ENCODE results near the gene MEIS2. TPM values are rescaled to one million over a fixed set of nuclear protein-coding genes. Genes with fewer than 3 reads are reported as not detected.

MEIS2 gene
- total and polyA plus RNA-seq, 12 donors, result 21.1 to 64.5 (median 48.5) TPM

DNA sequence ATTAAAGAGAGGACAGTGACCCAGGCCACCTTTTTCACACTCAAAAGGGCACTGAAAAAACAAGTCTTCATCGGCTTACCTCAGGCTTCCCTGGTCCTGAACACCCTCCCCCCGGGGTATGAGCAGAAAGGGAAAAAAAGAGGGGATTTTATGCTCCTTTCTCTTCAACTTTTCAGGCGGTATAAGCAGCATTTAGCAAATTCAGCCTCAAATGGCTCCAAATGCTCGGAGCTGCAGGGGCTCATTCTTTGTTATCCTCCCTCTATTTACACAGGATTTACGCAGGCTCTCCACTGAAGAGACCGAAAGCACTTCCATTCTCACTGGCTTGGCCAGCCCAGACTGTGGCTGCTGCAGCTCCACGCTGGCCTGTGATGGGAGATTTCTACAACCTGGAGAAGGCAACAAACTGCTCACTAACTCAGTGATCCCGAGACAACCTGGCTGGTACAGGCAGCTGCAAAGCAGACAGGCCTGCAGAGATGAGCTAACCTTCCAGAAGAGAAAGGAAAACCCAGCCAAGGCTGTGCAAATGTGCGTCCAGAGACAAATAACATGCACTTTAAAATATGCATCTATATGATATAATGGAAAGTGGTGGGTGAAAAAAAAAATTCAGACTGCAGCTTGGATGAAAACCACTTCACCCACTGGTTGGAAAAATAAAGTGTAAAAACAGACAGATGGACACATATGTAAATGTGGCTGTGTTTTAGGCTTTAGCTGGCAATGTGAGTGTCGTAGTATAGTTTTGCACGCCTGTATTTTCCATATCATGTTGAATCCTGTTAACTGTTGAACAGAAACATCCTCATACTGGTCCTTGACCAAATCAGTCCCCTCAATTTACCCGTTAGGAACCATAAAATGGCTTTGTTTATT is 54.2 kb downstream of the MEIS2 start:
- ATAC-seq (peak in 6 of 8 donors; percentile 32 to 68 (median 57)), DNase-seq (no peak)
- Histone ChIP-seq H3K4me1 (peaks cover 0 to 40% (median 29%) of the 10 kb centered on the region in 9 donors), H3K27me3 (no peaks in the 10 kb centered on the region), H3K4me3 (no peak overlapping the region), H3K9me3 (no peaks in the 10 kb centered on the region), H3K36me3 (peaks cover 0 to 27% (median 0%) of the 10 kb centered on the region in 9 donors), H3K27ac (peak overlapping the region in 5 of 10 donors; percentile 3 to 54 (median 24))
- 46 to 55% methylated on average over 12 of the region's 12 CpGs for WGBS, 2 donors
- intact Hi-C loops (cut with DNase I), result loop anchor here in 1 of 10 donors (5.0 kb wide), 1 partner anchor 51 kb away; no protein-coding TSS in a partner anchor
- TF ChIP-seq, protein P1, sequence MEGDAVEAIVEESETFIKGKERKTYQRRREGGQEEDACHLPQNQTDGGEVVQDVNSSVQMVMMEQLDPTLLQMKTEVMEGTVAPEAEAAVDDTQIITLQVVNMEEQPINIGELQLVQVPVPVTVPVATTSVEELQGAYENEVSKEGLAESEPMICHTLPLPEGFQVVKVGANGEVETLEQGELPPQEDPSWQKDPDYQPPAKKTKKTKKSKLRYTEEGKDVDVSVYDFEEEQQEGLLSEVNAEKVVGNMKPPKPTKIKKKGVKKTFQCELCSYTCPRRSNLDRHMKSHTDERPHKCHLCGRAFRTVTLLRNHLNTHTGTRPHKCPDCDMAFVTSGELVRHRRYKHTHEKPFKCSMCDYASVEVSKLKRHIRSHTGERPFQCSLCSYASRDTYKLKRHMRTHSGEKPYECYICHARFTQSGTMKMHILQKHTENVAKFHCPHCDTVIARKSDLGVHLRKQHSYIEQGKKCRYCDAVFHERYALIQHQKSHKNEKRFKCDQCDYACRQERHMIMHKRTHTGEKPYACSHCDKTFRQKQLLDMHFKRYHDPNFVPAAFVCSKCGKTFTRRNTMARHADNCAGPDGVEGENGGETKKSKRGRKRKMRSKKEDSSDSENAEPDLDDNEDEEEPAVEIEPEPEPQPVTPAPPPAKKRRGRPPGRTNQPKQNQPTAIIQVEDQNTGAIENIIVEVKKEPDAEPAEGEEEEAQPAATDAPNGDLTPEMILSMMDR (IDR thresholded peaks at IDR 0.05), result no peak

DNA sequence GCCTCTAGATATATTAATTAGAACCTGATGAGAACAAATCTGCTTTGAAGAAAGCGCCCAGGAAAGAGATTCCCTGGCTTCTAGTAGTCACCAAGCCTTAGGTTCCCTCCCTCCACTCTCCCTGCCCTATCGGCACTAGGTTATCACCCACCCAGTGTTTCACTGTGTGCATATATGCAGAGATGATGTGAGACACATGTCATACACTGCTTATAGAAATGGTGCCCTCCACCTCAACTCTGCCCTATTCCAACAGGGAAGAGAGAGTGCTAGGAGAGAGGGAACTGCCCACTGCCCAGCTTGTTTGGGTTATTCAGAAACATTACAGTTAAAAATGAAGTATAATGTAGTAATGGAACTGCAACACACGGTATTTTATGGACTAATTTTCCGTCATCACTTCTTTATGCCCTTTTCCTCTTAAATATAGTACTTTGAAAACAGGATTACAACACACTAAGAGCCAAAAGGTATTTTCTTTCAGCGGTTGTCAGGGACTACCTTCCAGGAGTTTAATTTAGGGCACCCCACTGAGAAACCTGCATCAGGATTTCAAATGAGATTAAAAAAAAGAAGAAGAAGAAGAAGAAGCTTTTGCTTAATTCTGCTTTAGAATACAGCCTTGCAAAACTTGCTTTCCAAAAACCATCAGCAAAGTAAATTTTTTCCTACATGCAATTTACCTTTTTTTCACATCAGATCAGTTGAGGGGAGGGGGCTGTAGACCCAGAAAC is 55.3 kb downstream of the MEIS2 start:
- Histone ChIP-seq H3K4me3 (no peak overlapping the region), H3K27ac (peak overlapping the region in 2 of 10 donors; percentile 4 to 13), H3K4me1 (peaks cover 0 to 43% (median 29%) of the 10 kb centered on the region in 9 donors), H3K27me3 (no peaks in the 10 kb centered on the region), H3K9me3 (no peaks in the 10 kb centered on the region), H3K36me3 (peaks cover 0 to 27% (median 0%) of the 10 kb centered on the region in 9 donors)
- WGBS, 2 donors, result 74 to 79% methylated on average over 5 of the region's 5 CpGs
- TF ChIP-seq, protein P1 (IDR thresholded peaks at IDR 0.05), result no peak
- intact Hi-C loops (cut with DNase I), result loop anchor here in 1 of 10 donors (5.0 kb wide), 1 partner anchor 52 kb away; no protein-coding TSS in a partner anchor
- DNase-seq (no peak), ATAC-seq (peak in 1 of 8 donors; percentile 39)

DNA sequence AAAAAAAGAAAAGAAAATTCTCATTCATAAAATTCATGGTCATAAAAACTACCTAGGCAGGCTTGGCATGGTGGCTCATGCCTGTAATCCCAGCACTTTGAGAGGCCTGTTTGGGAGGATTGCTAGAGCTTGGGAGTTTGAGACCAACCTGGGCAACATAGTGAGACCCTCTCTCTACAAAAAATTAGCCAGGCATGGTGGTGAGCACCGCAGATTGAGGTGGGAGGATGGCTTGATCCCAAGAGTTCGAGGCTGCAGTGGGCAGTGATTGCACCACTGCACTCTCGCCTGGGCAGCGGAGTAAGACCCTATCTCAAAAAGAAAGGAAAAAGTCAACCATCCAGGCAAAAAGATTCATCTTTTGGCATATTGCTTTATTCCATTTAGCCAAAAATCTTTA is 58.5 kb downstream of the MEIS2 start:
- DNase-seq, result no peak
- Histone ChIP-seq H3K36me3 (peaks cover 0 to 26% (median 2%) of the 10 kb centered on the region in 9 donors), H3K4me1 (peaks cover 0 to 50% (median 31%) of the 10 kb centered on the region in 9 donors), H3K9me3 (no peaks in the 10 kb centered on the region), H3K4me3 (no peak overlapping the region), H3K27ac (no peak overlapping the region), H3K27me3 (no peaks in the 10 kb centered on the region)
- 95 to 96% methylated on average over 4 of the region's 4 CpGs for WGBS, 2 donors
- TF ChIP-seq, protein P1 (IDR thresholded peaks at IDR 0.05), result no peak
- intact Hi-C loops (cut with DNase I), result no loop called here
- ATAC-seq, result no peak

DNA sequence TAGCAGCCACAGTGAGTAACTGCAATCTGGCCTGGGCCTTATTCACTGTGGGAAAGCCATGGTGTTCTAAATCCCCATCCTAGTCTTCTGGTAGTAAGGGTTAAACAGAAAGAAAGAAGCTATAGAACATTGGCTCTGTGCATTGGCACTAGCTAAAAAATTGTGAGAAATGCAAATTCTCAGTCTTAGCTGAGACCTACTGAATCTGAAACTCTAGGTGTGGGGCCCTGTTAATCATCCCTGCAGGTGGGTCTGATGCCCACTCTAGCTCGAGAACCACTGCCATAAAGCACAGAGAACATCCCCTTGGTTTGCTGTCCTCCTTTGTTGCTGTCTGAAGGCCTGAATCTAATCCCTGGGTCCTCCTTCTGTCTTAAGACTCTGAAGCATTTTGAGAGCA is 59.3 kb downstream of the MEIS2 start:
- no peak overlapping the region for H3K4me3 ChIP-seq
- H3K9me3 ChIP-seq, result no peaks in the 10 kb centered on the region
- intact Hi-C loops (cut with DNase I), result no loop called here
- DNase-seq (no peak), ATAC-seq (no peak)
- peaks cover 0 to 44% (median 30%) of the 10 kb centered on the region in 9 donors for H3K4me1 ChIP-seq
- no peak overlapping the region for H3K27ac ChIP-seq
- no peaks in the 10 kb centered on the region for H3K27me3 ChIP-seq
- 88 to 92% methylated on average over 1 of the region's 1 CpG for WGBS, 2 donors
- H3K36me3 ChIP-seq, result peaks cover 0 to 34% (median 7%) of the 10 kb centered on the region in 9 donors
- TF ChIP-seq, protein P1 (IDR thresholded peaks at IDR 0.05), result no peak

Measured in heart right ventricle (tissue), 16 donors.